Measurements from ENCODE around the gene ADA. TPM values are rescaled to one million over a fixed set of nuclear protein-coding genes. Genes with fewer than 3 reads are reported as not detected.

ADA gene
- polyA plus RNA-seq, 1 donor from 2014 or later = 0.56 TPM

GRCh38 chr20:44585057-44585963, 66.2 kb downstream of the ADA start:
- TF ChIP-seq TAF1 (IDR thresholded peaks at IDR 0.05; ENCODE audit: low read depth) = no peak
- no peak for TF ChIP-seq EZH2 (IDR thresholded peaks at IDR 0.05; ENCODE audit: borderline replicate concordance, insufficient read depth, low read length, poor library complexity, severe bottlenecking)
- TF ChIP-seq, protein P1, sequence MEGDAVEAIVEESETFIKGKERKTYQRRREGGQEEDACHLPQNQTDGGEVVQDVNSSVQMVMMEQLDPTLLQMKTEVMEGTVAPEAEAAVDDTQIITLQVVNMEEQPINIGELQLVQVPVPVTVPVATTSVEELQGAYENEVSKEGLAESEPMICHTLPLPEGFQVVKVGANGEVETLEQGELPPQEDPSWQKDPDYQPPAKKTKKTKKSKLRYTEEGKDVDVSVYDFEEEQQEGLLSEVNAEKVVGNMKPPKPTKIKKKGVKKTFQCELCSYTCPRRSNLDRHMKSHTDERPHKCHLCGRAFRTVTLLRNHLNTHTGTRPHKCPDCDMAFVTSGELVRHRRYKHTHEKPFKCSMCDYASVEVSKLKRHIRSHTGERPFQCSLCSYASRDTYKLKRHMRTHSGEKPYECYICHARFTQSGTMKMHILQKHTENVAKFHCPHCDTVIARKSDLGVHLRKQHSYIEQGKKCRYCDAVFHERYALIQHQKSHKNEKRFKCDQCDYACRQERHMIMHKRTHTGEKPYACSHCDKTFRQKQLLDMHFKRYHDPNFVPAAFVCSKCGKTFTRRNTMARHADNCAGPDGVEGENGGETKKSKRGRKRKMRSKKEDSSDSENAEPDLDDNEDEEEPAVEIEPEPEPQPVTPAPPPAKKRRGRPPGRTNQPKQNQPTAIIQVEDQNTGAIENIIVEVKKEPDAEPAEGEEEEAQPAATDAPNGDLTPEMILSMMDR (IDR thresholded peaks at IDR 0.05; ENCODE audit: poor library complexity, severe bottlenecking) = no peak
- TF ChIP-seq MXI1 (conservative IDR thresholded peaks at IDR 0.05; ENCODE audit: poor library complexity, severe bottlenecking) = no peak
- TF ChIP-seq EP300 (conservative IDR thresholded peaks at IDR 0.05; ENCODE audit: poor library complexity, severe bottlenecking) = no peak
- TF ChIP-seq, protein P2, sequence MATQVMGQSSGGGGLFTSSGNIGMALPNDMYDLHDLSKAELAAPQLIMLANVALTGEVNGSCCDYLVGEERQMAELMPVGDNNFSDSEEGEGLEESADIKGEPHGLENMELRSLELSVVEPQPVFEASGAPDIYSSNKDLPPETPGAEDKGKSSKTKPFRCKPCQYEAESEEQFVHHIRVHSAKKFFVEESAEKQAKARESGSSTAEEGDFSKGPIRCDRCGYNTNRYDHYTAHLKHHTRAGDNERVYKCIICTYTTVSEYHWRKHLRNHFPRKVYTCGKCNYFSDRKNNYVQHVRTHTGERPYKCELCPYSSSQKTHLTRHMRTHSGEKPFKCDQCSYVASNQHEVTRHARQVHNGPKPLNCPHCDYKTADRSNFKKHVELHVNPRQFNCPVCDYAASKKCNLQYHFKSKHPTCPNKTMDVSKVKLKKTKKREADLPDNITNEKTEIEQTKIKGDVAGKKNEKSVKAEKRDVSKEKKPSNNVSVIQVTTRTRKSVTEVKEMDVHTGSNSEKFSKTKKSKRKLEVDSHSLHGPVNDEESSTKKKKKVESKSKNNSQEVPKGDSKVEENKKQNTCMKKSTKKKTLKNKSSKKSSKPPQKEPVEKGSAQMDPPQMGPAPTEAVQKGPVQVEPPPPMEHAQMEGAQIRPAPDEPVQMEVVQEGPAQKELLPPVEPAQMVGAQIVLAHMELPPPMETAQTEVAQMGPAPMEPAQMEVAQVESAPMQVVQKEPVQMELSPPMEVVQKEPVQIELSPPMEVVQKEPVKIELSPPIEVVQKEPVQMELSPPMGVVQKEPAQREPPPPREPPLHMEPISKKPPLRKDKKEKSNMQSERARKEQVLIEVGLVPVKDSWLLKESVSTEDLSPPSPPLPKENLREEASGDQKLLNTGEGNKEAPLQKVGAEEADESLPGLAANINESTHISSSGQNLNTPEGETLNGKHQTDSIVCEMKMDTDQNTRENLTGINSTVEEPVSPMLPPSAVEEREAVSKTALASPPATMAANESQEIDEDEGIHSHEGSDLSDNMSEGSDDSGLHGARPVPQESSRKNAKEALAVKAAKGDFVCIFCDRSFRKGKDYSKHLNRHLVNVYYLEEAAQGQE (IDR thresholded peaks at IDR 0.05; ENCODE audit: borderline replicate concordance) = no peak
- TF ChIP-seq SMC3 (conservative IDR thresholded peaks at IDR 0.05; ENCODE audit: poor library complexity) = no peak
- no peak for TF ChIP-seq RAD21 (conservative IDR thresholded peaks at IDR 0.05)
- no peak for TF ChIP-seq POLR2AphosphoS5 (IDR thresholded peaks at IDR 0.05)
- no peaks in the 10 kb centered on the region for H3F3A ChIP-seq (ENCODE audit: insufficient read depth, low read length, poor library complexity, severe bottlenecking)
- no peaks in the 10 kb centered on the region for H3K9me3 ChIP-seq (ENCODE audit: low read length)
- no peak overlapping the region for H3K9ac ChIP-seq (ENCODE audit: low read length)
- H2AFZ ChIP-seq (ENCODE audit: low read depth, low read length) = no peak overlapping the region
- H3K9me2 ChIP-seq (ENCODE audit: insufficient read depth, low read length) = no peaks in the 10 kb centered on the region
- no peaks in the 10 kb centered on the region for H3K79me2 ChIP-seq (replicated peaks; ENCODE audit: insufficient read depth, low read length)
- H4K20me1 ChIP-seq (ENCODE audit: insufficient read depth) = no peaks in the 10 kb centered on the region
- H3K4me2 ChIP-seq (ENCODE audit: low read length) = no peak overlapping the region
- no peaks in the 10 kb centered on the region for H3K27me3 ChIP-seq (ENCODE audit: insufficient read depth, low read depth, low read length)
- no peak overlapping the region for H3K27ac ChIP-seq (ENCODE audit: low read length)
- no peak overlapping the region for H3K4me3 ChIP-seq (ENCODE audit: low read length)
- H3K36me3 ChIP-seq (ENCODE audit: insufficient read depth, low read length) = no peaks in the 10 kb centered on the region

DNA sequence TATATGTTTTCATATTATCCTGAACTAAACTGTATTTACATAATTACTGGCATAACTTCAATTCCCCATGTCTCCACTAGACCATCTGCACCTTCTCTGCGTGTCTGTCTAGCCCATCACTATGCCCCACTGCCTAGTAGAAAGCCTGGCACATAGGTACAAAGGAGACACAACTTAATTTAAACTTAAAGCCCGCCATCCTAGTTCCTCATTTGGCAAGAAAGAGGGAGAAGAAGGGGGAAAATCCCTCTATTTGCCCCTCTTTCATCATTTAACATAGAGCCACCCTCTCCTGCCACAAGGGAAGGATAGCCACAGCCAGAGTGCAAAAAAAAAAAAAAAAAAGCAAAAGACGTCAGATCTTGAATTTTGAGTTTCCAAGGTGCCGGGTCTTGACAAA, 67.3 kb downstream of the ADA start:
- H3K9me2 ChIP-seq (ENCODE audit: insufficient read depth, low read length) = no peaks in the 10 kb centered on the region
- no peaks in the 10 kb centered on the region for H4K20me1 ChIP-seq (ENCODE audit: insufficient read depth)
- no peak overlapping the region for H3K27ac ChIP-seq (ENCODE audit: low read length)
- H3K4me3 ChIP-seq (ENCODE audit: low read length) = no peak overlapping the region
- H3K9ac ChIP-seq (ENCODE audit: low read length) = no peak overlapping the region
- no peaks in the 10 kb centered on the region for H3K36me3 ChIP-seq (ENCODE audit: insufficient read depth, low read length)
- H3K9me3 ChIP-seq (ENCODE audit: low read length) = no peaks in the 10 kb centered on the region
- TF ChIP-seq, protein P1 (IDR thresholded peaks at IDR 0.05; ENCODE audit: poor library complexity, severe bottlenecking) = no peak
- TF ChIP-seq, protein P2 (IDR thresholded peaks at IDR 0.05; ENCODE audit: borderline replicate concordance) = no peak
- no peak for TF ChIP-seq EZH2 (IDR thresholded peaks at IDR 0.05; ENCODE audit: borderline replicate concordance, insufficient read depth, low read length, poor library complexity, severe bottlenecking)
- TF ChIP-seq SMC3 (conservative IDR thresholded peaks at IDR 0.05; ENCODE audit: poor library complexity) = no peak
- no peak for TF ChIP-seq POLR2AphosphoS5 (IDR thresholded peaks at IDR 0.05)
- no peak for TF ChIP-seq RAD21 (conservative IDR thresholded peaks at IDR 0.05)
- TF ChIP-seq TAF1 (IDR thresholded peaks at IDR 0.05; ENCODE audit: low read depth) = no peak
- TF ChIP-seq EP300 (conservative IDR thresholded peaks at IDR 0.05; ENCODE audit: poor library complexity, severe bottlenecking) = no peak
- TF ChIP-seq MXI1 (conservative IDR thresholded peaks at IDR 0.05; ENCODE audit: poor library complexity, severe bottlenecking) = no peak
- H3K79me2 ChIP-seq (replicated peaks; ENCODE audit: insufficient read depth, low read length) = no peaks in the 10 kb centered on the region
- H3K27me3 ChIP-seq (ENCODE audit: insufficient read depth, low read depth, low read length) = no peaks in the 10 kb centered on the region
- no peak overlapping the region for H2AFZ ChIP-seq (ENCODE audit: low read depth, low read length)
- no peak overlapping the region for H3K4me2 ChIP-seq (ENCODE audit: low read length)
- H3F3A ChIP-seq (ENCODE audit: insufficient read depth, low read length, poor library complexity, severe bottlenecking) = no peaks in the 10 kb centered on the region

Measured in neural cell (in vitro differentiated cells).